HCT116 (cell line): ENCODE data around the gene EVL. TPM values are rescaled to one million over a fixed set of nuclear protein-coding genes. Genes with fewer than 3 reads are reported as not detected.
A peak's percentile ranks its signal among the peaks of the same experiment; 100 is the strongest.

Experiments used
- ATAC-seq: fragments of 200-7000 bp; cut with Tn5 transposase; 2 replicates; pipeline ENCODE4 v1.9.1; 2020; ENCODE audit warnings: mild to moderate bottlenecking, moderate library complexity
- BruUV-seq: library from RNA; stranded (reverse); fragments of 400-500 nt; replicated peaks from 2 replicates; lab custom pipeline; 2021; lab: Mats Ljungman, UMichigan
- CTCF ChIA-PET: fragments of 300-600 bp; sonication (Branson Sonifier 250); formaldehyde crosslinking; loops from one replicate; lab custom pipeline; 2021; ENCODE audit warnings: antibody characterized with exemption; lab: Charles Lee
- POLR2A ChIA-PET: fragments of 300-600, 350-600 bp; sonication (Branson Sonifier 250); formaldehyde crosslinking; loops from one replicate; lab custom pipeline; 2021; ENCODE audit warnings: antibody characterized with exemption; lab: Charles Lee
- RAD21 ChIA-PET, 2 experiments: fragments of 300-600 bp; sonication (Branson Sonifier 250); formaldehyde crosslinking; loops; one replicate each; lab custom pipeline; 2023; ENCODE audit warnings: low total read pairs in 2 of 2; ENCODE audit not compliant: uncharacterized antibody in 2 of 2, unreplicated experiment in 2 of 2, low non-redundant PET in 1 of 2; lab: Charles Lee
- DNase-seq: peaks from one replicate; pipeline ENCODE4 v3.0.0-alpha.2; 2010; ENCODE audit warnings: low read depth, low spot score
- H2AFZ ChIP-seq: fragments of 200-600 bp; shearing (Covaris generic), sonication (generic); 2 replicates; pipeline ENCODE4 v1.6.1; 2017; ENCODE audit warnings: low read depth, mixed run types, mixed read lengths, antibody characterized with exemption, low read length; ENCODE audit not compliant: poor library complexity, severe bottlenecking
- H3K27ac ChIP-seq: 2 replicates; pipeline ENCODE4 v1.5.1; 2012; ENCODE audit warnings: low read depth, low read length
- H3K27me3 ChIP-seq: fragments of 200-600 bp; sonication (generic); 2 replicates; pipeline ENCODE4 v1.6.1; 2016; ENCODE audit warnings: mixed run types, low read length, mixed read lengths; ENCODE audit not compliant: insufficient read depth
- H3K36me3 ChIP-seq, 2 experiments: fragments of 200-500 bp in 1 of 2; fragments of 200-600 bp in 1 of 2; sonication (Bioruptor generic) in 1 of 2; sonication (generic) in 1 of 2; 2 replicates each; pipeline versions ENCODE4 v1.5.1 to v1.6.1; 2014 to 2016; ENCODE audit warnings: low read length in 2 of 2, inconsistent platforms in 1 of 2, mixed read lengths in 1 of 2, mixed run types in 1 of 2; ENCODE audit not compliant: insufficient read depth in 2 of 2, control insufficient read depth in 1 of 2
- H3K4me1 ChIP-seq, 2 experiments: fragments of 200-600 bp in 1 of 2; sonication (generic) in 1 of 2; 2 replicates each; pipeline versions ENCODE4 v1.5.1 to v1.6.1; 2012 to 2017; ENCODE audit warnings: low read length in 2 of 2, inconsistent platforms in 1 of 2, mild to moderate bottlenecking in 1 of 2, mixed read lengths in 1 of 2, mixed run types in 1 of 2, moderate library complexity in 1 of 2; ENCODE audit not compliant: insufficient read depth in 2 of 2, control insufficient read depth in 1 of 2
- H3K4me2 ChIP-seq: fragments of 200-600 bp; sonication (generic); 2 replicates; pipeline ENCODE4 v1.6.1; 2017; ENCODE audit warnings: mixed run types, low read length, mixed read lengths
- H3K4me3 ChIP-seq, 2 experiments: fragments of 200-600 bp in 1 of 2; sonication (generic) in 1 of 2; replicated peaks in 1 of 2; 2 replicates each; pipeline ENCODE4 v1.5.1; 2011 to 2016; ENCODE audit warnings: low read length in 2 of 2, control low read depth in 1 of 2, low read depth in 1 of 2, mild to moderate bottlenecking in 1 of 2, mixed read lengths in 1 of 2, mixed run types in 1 of 2
- H3K79me2 ChIP-seq: fragments of 200-600 bp; sonication (generic); 2 replicates; pipeline ENCODE4 v1.6.1; 2017; ENCODE audit warnings: mild to moderate bottlenecking, mixed run types, low read length, moderate library complexity, mixed read lengths; ENCODE audit not compliant: insufficient read depth
- H3K9ac ChIP-seq: fragments of 200-600 bp; sonication (generic); 2 replicates; pipeline ENCODE4 v1.6.1; 2016; ENCODE audit warnings: low read length, mixed read lengths
- H3K9me2 ChIP-seq: fragments of 200-600 bp; sonication (generic), shearing (Covaris generic); 2 replicates; pipeline ENCODE4 v1.6.1; 2017; ENCODE audit warnings: mixed run types, mild to moderate bottlenecking, moderate library complexity; ENCODE audit not compliant: insufficient read depth
- H3K9me3 ChIP-seq, 2 experiments: fragments of 200-500 bp in 1 of 2; fragments of 200-600 bp in 1 of 2; sonication (Bioruptor generic) in 1 of 2; sonication (generic) in 1 of 2; 2 replicates each; pipeline ENCODE4 v1.6.1; 2014 to 2017; ENCODE audit warnings: low read length in 2 of 2, mixed read lengths in 2 of 2, inconsistent platforms in 1 of 2, low read depth in 1 of 2, mild to moderate bottlenecking in 1 of 2, mixed run types in 1 of 2, moderate library complexity in 1 of 2; ENCODE audit not compliant: control insufficient read depth in 1 of 2, insufficient read depth in 1 of 2
- H4K20me1 ChIP-seq: fragments of 200-600 bp; sonication (generic), shearing (Covaris generic); 2 replicates; pipeline ENCODE4 v1.6.1; 2017; ENCODE audit warnings: mixed run types, mild to moderate bottlenecking, moderate library complexity; ENCODE audit not compliant: insufficient read depth
- CBX3 ChIP-seq: IDR thresholded peaks from 2 replicates; pipeline ENCODE4 v1.6.1; 2012; ENCODE audit warnings: low read depth
- CEBPB ChIP-seq: IDR thresholded peaks from 2 replicates; pipeline ENCODE4 v1.6.1; 2012; ENCODE audit warnings: low read depth
- ELF1 ChIP-seq: IDR thresholded peaks from 2 replicates; pipeline ENCODE4 v1.6.1; 2012; ENCODE audit warnings: low read depth, borderline replicate concordance
- EZH2 ChIP-seq: fragments of 200-600 bp; sonication (generic); IDR thresholded peaks from 2 replicates; pipeline ENCODE4 v1.6.1; 2017; ENCODE audit warnings: antibody characterized with exemption, mixed run types
- JUND ChIP-seq: IDR thresholded peaks from 2 replicates; pipeline ENCODE4 v1.6.1; 2012
- POLR2A ChIP-seq: IDR thresholded peaks from 2 replicates; pipeline ENCODE4 v1.7.0; 2011; ENCODE audit warnings: borderline replicate concordance; ENCODE audit not compliant: insufficient read depth, insufficient read length; ENCODE audit errors: extremely low read depth
- POLR2AphosphoS5 ChIP-seq: IDR thresholded peaks from 2 replicates; pipeline ENCODE4 v1.6.1; 2011; ENCODE audit warnings: mild to moderate bottlenecking, low read depth, low read length, moderate library complexity
- SP1 ChIP-seq: IDR thresholded peaks from 2 replicates; pipeline ENCODE4 v1.6.1; 2012; ENCODE audit warnings: low read depth
- SRF ChIP-seq: IDR thresholded peaks from 2 replicates; pipeline ENCODE4 v1.6.1; 2012; ENCODE audit warnings: low read depth
- TCF7L2 ChIP-seq: IDR thresholded peaks from 2 replicates; pipeline ENCODE4 v1.7.0; 2011; ENCODE audit warnings: borderline replicate concordance, inconsistent platforms; ENCODE audit not compliant: insufficient read depth, insufficient read length; ENCODE audit errors: extremely low read depth
- YY1 ChIP-seq: IDR thresholded peaks from 2 replicates; pipeline ENCODE4 v1.6.1; 2011; ENCODE audit warnings: low read length, low read depth, moderate library complexity, mild to moderate bottlenecking; ENCODE audit not compliant: insufficient replicate concordance; ENCODE audit errors: extremely low read depth
- ZFX ChIP-seq: fragments of 450-650 bp; IDR thresholded peaks from 2 replicates; pipeline ENCODE4 v1.6.1; 2017
- ZNF274 ChIP-seq: fragments of 200-500 bp; sonication (Bioruptor generic); IDR thresholded peaks from 2 replicates; pipeline ENCODE4 v1.6.1; 2014; ENCODE audit warnings: mild to moderate bottlenecking, low read depth, low read length, inconsistent platforms
- intact Hi-C: fragments of 100-400 bp; cut with micrococcal nuclease; formaldehyde crosslinking; loops from 2 replicates; pipeline ENCODE4 v1.10.0; 2022
- total RNA-seq: library from RNA; stranded (reverse); gene quantifications from one replicate; pipeline ENCODE4 v1.2.1, GENCODE V29; 2021; ENCODE audit not compliant: unreplicated experiment
- TF ChIP-seq, protein P1 (sequence below): IDR thresholded peaks from 2 replicates; pipeline ENCODE4 v1.6.1; 2012
- TF ChIP-seq, protein P2 (sequence below), 3 experiments: fragments of 200-600 bp in 1 of 3; sonication (generic) in 1 of 3; IDR thresholded peaks in 2 of 3; conservative IDR thresholded peaks in 1 of 3; 2 replicates each; pipeline ENCODE4 v1.5.1; 2012 to 2017; ENCODE audit warnings: low read depth in 2 of 3, low read length in 2 of 3, antibody characterized with exemption in 1 of 3, borderline replicate concordance in 1 of 3, control low read depth in 1 of 3, mild to moderate bottlenecking in 1 of 3, mixed read lengths in 1 of 3, mixed run types in 1 of 3, moderate library complexity in 1 of 3; ENCODE audit not compliant: insufficient read depth in 1 of 3
- TF ChIP-seq, protein P3 (sequence below): IDR thresholded peaks from 2 replicates; pipeline ENCODE4 v1.6.1; 2012

The EVL gene
- total RNA-seq, 1 experiment from 2014 or later = 19.9 TPM

DNA sequence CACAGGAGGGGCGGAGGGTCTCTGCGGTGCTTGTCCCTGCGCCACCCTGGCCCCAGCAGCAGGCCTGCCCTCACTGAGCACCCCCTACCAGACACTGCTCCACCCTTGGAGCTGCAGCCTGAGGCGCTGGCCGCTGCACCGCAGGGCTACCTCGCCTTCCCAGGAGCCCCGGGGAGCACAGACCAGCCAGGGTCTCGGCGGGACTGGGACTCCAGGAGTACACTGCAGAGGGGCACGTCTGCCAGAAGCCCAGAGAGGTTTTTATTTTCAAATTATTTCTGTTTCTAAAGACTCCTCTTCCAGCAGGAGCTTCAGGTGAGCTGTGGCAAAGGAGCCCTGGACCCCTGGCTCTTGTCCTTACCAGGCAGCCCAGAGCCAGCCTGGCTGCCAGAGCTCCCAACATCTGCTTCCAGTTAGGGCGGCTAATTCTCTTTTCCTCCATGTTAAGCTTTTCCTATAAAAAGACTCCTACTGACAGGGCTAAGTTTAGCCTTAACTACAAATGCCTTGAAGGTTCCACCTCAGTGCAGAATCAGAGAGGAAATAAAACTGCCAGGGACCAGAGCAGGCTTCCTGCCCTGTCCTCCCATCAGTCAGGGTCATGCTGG is 67.8 kb downstream of the EVL start:
- BruUV-seq = no TSS peak
- intact Hi-C loops = no loop called here
- POLR2A ChIA-PET = no interaction called here
- Histone ChIP-seq H3K9me2 (no peaks in the 10 kb centered on the region), H3K27me3 (no peaks in the 10 kb centered on the region), H4K20me1 (no peaks in the 10 kb centered on the region), H3K9me3 (no peaks in the 10 kb centered on the region), H3K9ac (no peak overlapping the region), H3K4me3 (no peak overlapping the region), H2AFZ (no peak overlapping the region), H3K4me2 (0 out of 2 replicates have a peak overlapping the region, but pooled peaks have one; percentile 19), H3K36me3 (no peaks in the 10 kb centered on the region), H3K4me1 (peaks cover 0 to 12% of the 10 kb centered on the region in 2 experiments; a peak in 2 of 4 replicates), H3K79me2 (no peaks in the 10 kb centered on the region), H3K27ac (no peak overlapping the region)
- DNase-seq = no peak
- RAD21 ChIA-PET = no interaction called here
- CTCF ChIA-PET = no interaction called here
- ATAC-seq = no peak
- TF ChIP-seq POLR2A (no peak), ZNF274 (no peak), JUND (no peak), SP1 (no peak), POLR2AphosphoS5 (no peak), ELF1 (no peak)
- TF ChIP-seq, protein P1, sequence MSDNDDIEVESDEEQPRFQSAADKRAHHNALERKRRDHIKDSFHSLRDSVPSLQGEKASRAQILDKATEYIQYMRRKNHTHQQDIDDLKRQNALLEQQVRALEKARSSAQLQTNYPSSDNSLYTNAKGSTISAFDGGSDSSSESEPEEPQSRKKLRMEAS = no peak

DNA sequence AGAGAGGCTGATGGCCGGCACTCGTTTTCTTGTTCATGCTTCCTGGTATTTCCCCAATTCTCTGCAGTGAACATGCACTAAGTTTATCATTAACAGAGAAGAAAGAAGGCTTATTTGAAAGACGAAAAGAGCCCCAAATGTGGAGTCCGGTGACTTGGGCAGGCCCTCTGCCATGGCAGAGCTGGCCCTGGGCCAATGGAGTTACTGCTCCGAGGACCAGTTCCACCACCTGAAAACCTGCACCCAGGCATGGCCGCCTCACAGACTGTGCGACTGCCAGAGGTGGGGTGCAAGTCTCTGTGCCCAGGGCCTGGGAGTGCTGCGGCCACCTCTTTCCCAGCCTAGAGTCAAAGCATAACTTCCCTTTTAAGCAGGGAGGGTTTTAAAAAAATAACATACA is 69.4 kb downstream of the EVL start:
- Histone ChIP-seq H3K27me3 (no peaks in the 10 kb centered on the region), H3K9me3 (no peaks in the 10 kb centered on the region), H3K27ac (no peak overlapping the region), H3K4me3 (no peak overlapping the region), H3K4me1 (peaks cover 0 to 12% of the 10 kb centered on the region in 2 experiments; a peak in 2 of 4 replicates), H3K9ac (no peak overlapping the region), H3K36me3 (no peaks in the 10 kb centered on the region), H3K4me2 (no peak overlapping the region), H2AFZ (no peak overlapping the region), H4K20me1 (no peaks in the 10 kb centered on the region), H3K9me2 (no peaks in the 10 kb centered on the region), H3K79me2 (no peaks in the 10 kb centered on the region)
- ATAC-seq = no peak
- BruUV-seq = no TSS peak
- CTCF ChIA-PET = no interaction called here
- DNase-seq = no peak
- intact Hi-C loops = no loop called here
- RAD21 ChIA-PET = no interaction called here
- POLR2A ChIA-PET = no interaction called here
- TF ChIP-seq, protein P2, sequence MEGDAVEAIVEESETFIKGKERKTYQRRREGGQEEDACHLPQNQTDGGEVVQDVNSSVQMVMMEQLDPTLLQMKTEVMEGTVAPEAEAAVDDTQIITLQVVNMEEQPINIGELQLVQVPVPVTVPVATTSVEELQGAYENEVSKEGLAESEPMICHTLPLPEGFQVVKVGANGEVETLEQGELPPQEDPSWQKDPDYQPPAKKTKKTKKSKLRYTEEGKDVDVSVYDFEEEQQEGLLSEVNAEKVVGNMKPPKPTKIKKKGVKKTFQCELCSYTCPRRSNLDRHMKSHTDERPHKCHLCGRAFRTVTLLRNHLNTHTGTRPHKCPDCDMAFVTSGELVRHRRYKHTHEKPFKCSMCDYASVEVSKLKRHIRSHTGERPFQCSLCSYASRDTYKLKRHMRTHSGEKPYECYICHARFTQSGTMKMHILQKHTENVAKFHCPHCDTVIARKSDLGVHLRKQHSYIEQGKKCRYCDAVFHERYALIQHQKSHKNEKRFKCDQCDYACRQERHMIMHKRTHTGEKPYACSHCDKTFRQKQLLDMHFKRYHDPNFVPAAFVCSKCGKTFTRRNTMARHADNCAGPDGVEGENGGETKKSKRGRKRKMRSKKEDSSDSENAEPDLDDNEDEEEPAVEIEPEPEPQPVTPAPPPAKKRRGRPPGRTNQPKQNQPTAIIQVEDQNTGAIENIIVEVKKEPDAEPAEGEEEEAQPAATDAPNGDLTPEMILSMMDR (IDR thresholded peaks at IDR 0.05 in 2 of 3, conservative IDR thresholded peaks at IDR 0.05 in 1 of 3; ENCODE audit: borderline replicate concordance in 1 of 3, insufficient read depth in 1 of 3, low read depth in 2 of 3, low read length in 2 of 3) = no peak
- no peak for TF ChIP-seq ZFX
- no peak for TF ChIP-seq CEBPB
- TF ChIP-seq, protein P3, sequence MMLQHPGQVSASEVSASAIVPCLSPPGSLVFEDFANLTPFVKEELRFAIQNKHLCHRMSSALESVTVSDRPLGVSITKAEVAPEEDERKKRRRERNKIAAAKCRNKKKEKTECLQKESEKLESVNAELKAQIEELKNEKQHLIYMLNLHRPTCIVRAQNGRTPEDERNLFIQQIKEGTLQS = no peak
- TF ChIP-seq TCF7L2 = no peak
- TF ChIP-seq YY1 = no peak
- TF ChIP-seq JUND = no peak
- no peak for TF ChIP-seq CBX3
- TF ChIP-seq POLR2A = no peak
- no peak for TF ChIP-seq SRF
- TF ChIP-seq EZH2 = no peak
- no peak for TF ChIP-seq SP1
- TF ChIP-seq ZNF274 = no peak
- TF ChIP-seq, protein P1 = no peak
- no peak for TF ChIP-seq ELF1
